HUDEP-2 (cell line): ENCODE results near the gene COPA.

Source experiments
- DNase-seq, 76 experiments: peaks; one replicate each; lab custom pipeline; 2025; ENCODE audit not compliant: unreplicated experiment in 76 of 76; lab: John Stamatoyannopoulos, UW

Gene COPA

DNA sequence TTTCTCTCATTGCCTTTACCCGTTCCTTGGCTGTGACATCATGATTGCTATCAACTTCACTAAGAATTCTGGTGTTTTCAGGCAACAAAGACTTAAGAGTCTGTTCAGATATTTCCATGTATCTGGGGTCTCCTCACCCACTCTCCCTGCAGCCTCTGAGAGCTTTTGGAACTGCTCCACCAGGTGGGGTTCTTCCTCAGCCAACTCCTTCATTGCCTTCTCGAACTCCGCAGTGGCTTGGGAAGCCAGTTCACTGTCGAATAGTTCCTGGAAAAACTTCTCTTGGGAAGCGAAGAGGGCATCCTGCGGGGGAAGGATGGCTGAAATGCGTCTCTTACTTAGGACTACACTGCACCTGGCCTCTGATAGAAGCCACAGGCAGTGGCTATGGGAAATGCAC is 60.2 kb downstream of the COPA start:
- DNase-seq, result no peak

DNA sequence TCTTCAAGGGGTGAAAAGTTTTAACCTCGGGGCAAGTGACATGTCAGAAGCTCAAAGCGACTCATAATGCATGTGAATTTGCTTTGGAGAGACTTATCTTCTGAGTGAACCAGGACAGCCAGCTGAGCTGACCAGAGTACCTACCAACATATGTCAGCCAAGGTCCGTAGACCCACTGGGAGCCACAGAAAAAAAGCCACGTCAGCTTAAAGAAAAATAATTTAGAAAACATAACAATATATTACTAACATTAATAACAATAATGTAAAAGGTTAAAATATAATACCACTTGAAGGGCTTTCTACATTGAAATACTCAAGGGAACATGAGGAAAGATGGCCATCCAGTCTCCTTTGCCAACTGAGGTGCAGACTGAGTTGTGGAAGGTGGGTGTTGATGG is 65.1 kb downstream of the COPA start:
- no peak for DNase-seq

DNA sequence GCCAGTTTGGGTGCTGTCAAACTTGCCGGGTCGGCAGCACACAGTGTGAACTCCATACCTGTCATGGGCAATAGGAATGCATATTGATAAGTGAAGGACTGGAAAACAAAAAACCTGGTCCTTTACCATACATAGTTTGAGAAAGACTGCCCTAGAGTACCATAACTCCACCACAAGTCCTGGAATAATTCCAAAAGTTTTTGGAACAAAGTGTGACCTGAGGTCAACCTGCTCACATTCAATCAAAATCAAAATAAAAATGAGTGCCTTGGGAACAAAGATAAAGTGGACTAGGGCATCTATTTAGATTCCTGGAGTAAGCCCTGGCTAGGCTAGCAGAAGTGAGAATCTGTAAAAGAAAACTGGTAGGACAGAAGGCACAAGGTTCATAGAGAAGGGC is 65.7 kb downstream of the COPA start:
- DNase-seq, result no peak

DNA sequence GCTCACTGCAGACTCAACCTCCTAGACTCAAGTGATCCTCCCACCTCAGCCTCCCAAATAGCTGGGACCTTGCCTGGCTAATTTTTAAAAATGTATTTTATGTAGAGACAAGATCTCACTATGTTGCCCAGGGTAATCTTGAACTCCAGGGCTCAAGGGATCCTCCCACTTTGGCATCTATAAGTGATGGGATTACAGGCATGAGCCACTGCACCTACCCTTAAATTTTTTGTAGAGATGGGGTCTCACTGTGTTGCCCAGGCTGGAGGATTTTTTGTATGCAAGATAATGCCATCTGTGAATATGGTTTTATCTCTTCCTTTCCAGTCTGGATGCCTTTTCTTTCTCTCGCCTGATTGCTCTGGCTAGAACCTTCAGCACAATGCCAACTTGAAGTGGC is 72.0 kb downstream of the COPA start:
- DNase-seq, result no peak

DNA sequence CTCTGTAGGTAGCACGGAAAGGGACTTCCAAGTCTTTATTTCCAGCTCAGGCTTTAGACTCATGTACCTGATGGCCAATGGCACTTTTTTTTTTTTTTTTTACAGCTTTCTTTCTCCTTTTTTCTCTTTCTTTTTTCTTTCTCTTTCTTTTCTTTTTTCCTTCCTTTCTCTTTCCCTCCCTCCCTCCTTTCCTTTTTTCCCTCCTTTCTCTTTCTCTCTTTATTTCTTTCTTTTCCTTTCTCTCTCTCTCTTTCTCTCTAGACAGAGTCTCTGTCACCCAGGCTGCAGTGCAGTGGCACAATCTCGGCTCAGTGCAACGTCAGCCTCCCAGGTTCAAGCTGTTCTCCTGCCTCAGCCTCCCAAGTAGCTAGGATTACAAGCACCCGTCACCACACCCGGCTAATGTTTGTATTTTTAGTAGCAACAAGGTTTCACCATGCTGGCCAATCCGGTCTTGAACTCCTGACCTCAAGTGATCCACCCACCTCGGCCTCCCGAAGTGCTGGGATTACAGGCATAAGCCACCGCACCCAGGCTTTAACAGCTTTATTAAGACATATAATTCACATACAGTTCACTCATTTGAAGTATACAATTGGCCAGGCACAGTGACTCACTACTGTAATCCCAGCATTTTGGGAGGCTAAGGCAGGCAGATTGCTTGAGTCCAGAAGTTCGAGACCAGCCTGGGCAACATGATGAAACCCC is 75.6 kb downstream of the COPA start:
- no peak for DNase-seq

DNA sequence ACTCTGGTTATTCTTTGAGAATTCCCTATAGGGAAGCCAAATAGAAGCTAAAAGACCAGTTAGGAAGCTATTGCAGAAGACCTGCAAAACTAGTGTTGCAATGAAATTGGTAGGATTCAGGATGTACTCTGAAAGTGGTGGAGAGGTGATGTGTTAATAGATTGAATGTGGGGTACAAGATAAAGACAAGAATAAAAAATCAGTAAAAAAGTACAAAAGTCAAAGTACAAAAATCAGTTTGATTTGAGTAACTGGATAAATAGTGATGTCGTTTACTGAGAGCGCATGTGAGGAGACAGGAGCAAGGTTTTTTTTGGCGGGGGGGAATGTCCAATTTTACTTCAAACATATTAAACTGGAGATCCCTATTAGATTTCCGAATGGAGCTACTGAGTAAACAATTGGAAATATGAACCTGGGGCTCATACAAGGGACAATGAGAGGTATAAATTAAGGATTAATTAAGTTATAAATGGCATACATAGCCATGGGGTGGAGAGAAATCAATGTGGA is 78.2 kb downstream of the COPA start:
- DNase-seq, result no peak

DNA sequence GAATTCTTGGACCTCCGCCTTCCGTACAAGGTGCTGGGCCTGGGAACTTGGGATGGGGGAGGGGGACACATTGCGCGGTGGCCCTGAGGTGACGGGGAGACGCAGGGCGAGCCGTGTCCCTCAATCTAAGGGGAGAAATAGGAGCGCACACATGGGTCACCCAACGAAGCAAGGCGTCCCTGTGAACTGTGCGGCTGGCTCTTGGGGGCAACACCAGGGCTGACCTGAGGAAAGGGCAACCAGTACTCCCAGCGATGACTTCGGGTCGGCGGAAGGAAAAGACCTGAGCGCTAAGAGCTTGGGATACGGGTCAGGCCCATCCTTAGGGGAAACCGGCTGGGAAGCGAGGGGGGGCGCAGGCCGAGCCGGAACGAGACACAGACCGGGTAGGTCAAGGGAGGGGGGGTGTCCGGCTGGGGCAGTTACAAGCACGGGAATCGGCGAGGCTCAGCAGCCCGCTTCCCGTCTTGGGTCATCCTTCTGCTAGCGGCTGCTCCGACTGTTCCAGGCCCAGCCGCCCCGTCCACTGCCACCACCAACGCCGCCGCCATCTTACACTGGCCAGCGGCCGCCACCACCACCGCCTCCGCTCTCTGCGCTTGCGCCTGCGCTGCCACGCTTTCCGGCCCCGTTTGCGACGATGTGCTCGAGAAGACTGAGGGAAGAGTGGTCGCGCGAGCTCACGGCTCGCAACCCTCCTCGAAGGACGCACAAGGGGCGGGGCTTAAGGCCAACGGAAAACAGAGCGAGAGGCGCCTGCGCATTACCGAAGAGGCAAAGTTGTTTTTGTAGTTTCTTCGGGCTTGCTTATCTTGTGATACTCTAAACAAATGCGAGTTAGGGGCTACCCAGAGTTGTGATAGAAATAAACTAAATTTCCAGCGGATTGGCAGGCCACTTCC is 80.9 kb downstream of the COPA start, which contains the start of gene DCAF8:
Gene DCAF8, minus strand, starts transcription at position 657 of the 902 bp plus-strand sequence. CDS start 18,541 bp downstream, outside the sequence.
- peak; percentile 45 to 98 (median 94) for DNase-seq

DNA sequence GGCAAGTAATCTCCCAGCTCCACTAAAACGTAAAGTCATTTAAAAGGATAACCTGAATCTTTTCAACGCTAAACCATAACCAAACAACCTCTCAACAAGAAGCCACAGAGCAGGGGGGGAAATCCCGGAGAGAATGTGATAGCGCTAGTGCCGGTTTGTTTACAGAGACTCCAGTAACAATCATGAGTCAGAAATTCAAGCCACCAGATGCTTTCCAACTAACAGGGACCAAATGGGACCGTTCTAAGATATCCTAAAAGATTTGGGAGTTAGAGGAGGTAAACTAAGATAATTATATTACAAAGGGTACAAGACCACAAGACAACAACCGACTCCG is 81.5 kb downstream of the COPA start:
- peak in 31 of 76 experiments; percentile 0 to 63 (median 24) for DNase-seq

DNA sequence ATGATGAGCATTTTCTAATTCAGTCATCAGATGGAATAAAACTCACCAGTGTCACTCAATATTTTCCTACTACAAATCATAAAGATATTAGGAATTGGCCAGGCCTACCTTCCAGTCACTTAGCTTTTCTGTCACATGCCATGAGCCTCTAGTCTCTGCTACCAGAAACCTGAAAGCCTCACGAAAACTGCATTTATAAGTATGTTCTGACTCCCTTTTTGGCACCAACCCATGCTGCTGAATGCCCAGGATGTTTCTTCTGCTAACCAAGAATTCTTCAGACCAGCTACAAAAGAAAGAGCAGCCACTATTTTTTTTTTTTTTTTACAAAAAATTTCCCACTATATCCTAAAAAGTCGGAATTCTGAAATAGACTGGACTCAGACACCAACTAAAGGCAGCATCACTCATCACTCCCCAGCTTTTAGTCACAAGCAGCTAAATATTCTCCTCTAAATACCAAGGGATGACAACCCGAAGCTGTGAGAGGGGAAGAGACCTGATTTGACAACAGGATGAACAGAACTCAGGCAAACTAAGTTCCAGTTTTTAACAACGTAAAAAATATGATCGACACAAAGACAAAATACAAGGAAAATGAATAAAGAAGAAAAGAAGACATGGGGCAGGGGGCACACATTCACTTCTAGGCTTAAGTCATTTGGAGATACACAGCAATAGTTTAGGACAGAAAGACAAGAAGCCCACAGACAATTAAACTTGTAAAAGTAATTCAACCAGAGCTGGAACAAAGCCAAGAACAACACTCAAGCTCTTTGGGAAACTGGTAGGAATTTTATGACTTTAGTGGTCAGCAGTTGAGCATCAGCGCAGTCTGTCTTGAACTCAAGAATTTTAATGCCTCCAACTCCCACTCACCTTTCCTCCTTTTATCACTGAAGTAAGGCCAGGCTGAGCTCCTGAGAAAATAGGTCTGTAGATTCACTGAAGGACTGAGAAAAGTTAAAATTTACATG is 82.4 kb downstream of the COPA start:
- DNase-seq, result peak in 7 of 76 experiments; percentile 1 to 26 (median 11)

DNA sequence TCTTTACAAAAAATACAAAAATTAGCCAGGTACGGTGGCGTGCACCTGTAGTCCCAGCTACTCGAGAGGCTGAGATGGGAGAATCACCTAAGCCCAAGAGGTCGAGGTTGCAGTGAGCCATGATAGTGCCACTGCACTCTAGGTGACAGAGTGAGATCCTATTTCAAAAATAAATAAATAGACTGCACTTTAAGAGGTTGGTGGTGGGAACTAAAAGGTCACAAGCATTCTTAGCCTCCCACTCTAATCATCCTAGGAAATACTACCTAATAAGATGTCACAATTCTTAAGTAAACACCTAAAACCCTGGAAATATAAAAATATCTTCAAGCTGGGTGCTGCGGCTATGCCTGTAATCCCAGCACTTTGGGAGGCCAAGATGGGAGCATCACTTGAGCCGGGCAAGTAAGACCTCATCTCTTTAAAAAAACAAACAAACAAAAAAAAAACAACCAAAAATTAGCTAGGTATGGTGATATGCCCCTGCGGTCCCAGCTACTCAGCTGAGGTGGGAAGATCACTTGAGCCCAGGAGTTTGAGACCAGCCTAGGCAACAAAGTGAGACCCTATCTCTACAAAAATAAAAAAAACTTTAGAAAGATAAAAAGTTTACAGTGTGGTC is 84.8 kb downstream of the COPA start:
- no peak for DNase-seq

DNA sequence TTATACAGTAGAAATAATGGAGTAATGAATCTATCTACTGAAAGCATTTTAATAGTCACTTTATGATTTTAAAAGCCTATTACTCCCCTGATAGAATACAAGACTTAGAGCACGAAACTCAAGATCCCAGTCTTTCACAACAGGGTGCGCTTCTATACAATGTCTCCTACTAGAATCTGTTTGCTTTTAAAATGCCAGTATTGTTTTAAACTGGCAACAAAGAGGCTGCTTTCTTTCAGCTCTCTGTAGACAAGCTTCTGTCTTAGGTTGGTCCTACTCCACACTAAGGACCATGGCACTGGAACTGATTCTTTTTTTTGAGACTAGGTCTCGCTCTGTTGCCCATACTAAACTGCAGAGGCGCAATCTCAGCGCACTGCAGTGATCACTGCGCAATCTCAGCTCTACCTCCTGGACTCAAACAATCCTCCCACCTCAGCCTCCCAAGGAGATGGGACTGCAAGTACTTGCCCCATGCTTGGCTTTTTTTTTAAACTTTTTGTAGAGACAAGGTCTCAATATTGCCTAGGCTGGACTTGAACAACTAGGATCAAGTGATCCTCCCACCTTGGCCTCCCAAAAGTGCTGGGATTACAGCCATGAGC is 85.5 kb downstream of the COPA start:
- DNase-seq, result no peak

DNA sequence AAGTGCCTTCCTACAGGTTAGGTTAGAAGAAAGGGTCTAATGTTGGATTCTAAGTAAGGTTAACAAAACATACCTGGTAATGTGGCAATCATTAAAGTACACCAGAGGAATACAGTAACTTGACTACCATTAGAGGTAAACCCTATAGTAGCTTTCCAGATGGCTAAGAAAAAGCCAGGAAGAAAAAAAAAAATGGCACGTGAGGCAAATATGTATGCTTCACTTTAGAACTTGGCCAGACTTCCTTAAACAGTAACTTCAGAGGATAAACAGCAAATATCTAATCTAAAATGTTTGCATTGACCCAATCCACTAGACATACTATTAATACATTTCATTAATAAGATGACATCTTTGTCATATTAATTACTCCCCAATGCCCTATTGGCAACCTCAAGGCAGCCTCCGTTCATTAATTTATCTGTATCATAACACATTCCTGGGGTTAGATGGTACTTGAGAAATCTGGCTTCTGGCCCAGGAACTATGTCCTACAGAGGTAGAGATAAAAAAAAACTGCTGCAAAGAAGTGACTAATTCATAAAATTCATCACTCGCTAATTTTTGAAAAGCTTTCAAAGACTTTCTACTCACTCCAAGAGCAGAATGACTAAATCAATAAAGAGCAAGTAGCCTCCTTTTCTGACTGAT is 86.5 kb downstream of the COPA start:
- DNase-seq, result peak in 59 of 76 experiments; percentile 3 to 82 (median 54)

DNA sequence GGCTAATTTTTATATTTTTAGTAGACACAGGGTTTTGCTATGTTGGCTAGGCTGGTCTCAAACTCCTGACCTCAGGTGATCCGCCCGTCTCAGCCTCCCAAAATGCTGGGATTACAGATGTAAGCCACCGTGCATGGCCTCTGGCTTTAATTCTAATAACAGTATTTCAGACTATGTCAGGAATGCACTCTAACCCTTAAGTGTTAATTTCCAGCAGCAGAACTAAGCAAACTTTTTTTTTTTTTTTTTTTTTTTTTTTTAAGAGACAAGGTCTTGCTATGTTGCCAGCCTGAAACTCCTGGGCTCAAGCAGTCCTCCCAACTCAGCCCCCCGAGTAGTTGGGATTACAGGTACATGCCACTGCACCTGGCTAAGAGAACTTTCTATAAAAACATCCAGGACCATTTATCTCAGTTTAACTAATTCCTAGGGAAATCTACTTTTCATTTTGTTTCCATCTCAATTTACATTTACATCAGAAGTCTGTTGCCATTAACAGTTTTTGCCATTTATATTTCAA is 87.2 kb downstream of the COPA start:
- DNase-seq, result no peak

DNA sequence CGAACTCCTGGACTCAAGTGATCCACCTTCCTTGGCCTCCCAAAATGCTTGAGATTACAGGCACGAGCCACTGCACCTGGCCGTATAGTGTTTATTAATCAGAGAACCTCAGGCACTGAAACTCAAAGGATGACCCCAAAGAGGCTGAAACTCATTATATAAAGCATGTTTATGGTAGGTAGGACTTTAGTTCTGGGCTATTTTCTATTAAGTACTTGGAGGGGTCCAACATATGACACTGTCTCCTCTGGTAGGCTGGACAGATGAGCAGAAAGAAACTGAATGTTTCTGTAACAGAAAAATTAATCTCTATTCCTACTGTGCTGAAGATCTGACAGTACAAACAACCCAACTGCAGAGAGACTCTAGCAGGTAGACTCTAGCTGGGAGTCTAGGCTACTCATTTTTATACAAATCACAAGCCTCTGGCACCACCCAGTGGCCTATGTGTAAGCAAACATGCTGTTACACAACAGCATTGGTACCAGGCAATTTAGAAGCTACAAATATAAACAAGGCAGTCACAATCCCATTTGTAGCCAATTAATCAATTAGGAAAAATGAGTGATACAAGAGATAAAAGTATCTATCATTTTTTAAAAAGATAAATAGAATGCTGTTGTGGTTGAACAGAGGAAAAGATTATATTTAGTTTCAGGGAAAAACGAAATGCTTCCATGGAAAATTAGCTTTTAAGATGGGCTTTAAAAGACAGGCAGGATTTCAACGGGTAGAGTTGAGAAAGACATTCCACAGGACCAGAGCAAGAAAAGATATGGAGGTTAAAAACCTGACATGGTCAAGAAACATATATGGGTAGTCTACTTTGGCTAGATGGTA is 91.1 kb downstream of the COPA start:
- peak in 55 of 76 experiments; percentile 3 to 56 (median 33) for DNase-seq

DNA sequence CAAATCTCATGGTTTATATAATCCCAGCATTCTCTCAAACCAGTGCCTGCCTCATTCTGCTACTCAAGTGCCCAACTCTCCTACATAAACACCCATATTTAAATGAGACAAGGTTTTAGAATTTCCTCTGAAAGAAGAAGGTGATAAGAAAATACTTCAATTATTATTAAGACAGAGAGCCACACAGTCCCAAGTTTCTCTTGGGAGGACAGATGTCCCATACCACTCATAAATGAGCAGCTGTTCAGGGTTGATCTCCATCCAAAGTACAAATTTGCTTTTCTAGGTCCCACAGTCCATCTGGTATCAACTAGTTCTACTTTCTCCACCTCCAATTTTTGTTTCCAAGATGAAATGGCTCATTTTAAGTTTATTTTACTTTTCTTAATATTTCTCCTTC is 92.0 kb downstream of the COPA start:
- DNase-seq, result no peak

DNA sequence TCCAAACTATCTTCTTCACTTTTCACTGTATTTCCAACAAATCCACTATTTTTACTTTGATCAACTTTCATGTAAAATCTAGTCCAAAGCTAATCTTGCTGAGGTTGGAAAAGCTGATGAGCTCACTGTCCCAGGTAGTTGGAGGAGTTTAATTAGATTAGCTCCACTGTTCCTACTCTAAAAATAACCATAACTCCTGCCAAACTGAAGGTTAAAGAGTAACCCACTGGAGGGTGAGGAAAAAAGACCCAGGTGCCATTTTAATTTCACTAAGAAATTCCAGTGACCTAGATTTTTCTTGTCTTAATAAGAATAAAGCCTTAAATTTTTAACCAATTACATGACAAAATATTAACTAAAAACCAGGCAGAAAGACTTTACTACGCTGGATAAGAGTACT is 96.0 kb downstream of the COPA start:
- DNase-seq, result no peak

DNA sequence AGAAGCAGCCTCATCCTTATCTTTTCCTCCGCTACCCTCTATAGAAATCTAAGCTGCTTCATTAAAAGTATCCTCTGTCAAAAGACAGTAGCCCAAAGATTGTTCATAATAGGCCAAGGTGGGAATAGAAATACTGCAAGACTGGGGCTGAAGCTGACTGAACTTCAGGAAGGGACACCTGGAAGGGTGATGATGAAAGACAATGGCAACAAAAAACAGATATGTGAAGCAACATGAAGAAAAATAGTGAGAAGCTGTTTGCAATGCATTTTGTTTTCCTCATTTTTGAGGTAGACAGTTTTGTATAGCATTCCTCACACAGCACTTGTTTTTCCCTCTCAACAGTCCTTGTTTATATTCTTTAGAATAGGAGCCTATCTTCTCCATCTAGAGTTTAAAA is 97.6 kb downstream of the COPA start:
- no peak for DNase-seq

DNA sequence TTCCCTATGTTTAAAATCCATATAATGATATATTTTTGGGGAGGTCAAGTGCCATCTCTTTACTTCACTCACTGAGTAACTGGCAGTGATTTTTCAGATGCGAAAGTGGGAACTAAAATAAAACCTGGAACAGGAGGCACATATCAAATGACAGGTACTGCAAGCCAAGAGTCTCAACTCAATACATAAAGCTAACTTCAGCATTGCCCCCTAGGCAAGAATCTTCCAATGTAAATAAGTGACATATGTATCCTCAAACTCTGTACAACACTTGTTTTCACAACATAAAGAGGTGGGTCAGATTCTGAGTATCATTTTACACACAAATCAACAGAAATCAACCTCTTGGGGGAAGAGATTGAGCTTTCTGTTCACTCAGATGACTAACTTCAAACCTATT is 98.8 kb downstream of the COPA start:
- no peak for DNase-seq
